Natural killer cell treated with Interleukin-12 subunit alpha and Interleukin-12 subunit beta and Interleukin-15 and Interleukin-18, amount 100 ng/mL, for 72 hours (primary cell): Measurements from ENCODE around the gene CXXC1. TPM values are rescaled to one million over a fixed set of nuclear protein-coding genes. Genes with fewer than 3 reads are reported as not detected.

Experiments
- ATAC-seq, 2 donors: fragments of 150-1000 bp; cut with Tn5 transposase in 1 of 2; sonication (Bioruptor Pico), chemical (Tn5 transposase) in 1 of 2; 2 replicates each; pipeline ENCODE4 v1.10.0; 2021
- DNase-seq: peaks from one replicate; pipeline ENCODE4 v3.0.0; 2022; ENCODE audit warnings: low spot score
- H3K27ac Mint-ChIP-seq, 2 donors: 1 replicate in 1 of 2; 2 replicates in 1 of 2; pipeline ENCODE4 v1.8.0; 2022; ENCODE audit warnings: mixed read lengths in 2 of 2, mild to moderate bottlenecking in 1 of 2, moderate library complexity in 1 of 2
- H3K27me3 Mint-ChIP-seq, 2 donors: 1 replicate in 1 of 2; 2 replicates in 1 of 2; pipeline ENCODE4 v1.8.0; 2022; ENCODE audit warnings: mixed read lengths in 2 of 2
- H3K36me3 Mint-ChIP-seq: one replicate; pipeline ENCODE4 v1.8.0; 2022; ENCODE audit warnings: mixed read lengths
- H3K4me1 Mint-ChIP-seq, 2 donors: 1 replicate in 1 of 2; 2 replicates in 1 of 2; pipeline ENCODE4 v1.8.0; 2022; ENCODE audit warnings: low read depth in 2 of 2, mixed read lengths in 2 of 2, mild to moderate bottlenecking in 1 of 2
- H3K4me3 Mint-ChIP-seq: one replicate; pipeline ENCODE4 v1.8.0; 2022; ENCODE audit warnings: mixed read lengths
- H3K9me3 Mint-ChIP-seq: 2 replicates; pipeline ENCODE4 v1.8.0; 2022; ENCODE audit warnings: mixed read lengths
- total RNA-seq, 2 donors: library from RNA; stranded (reverse); gene quantifications; one replicate each; pipeline ENCODE4 v1.2.3, GENCODE V29; 2022

Gene CXXC1
- total RNA-seq, 2 donors from 2014 or later = 108 to 162 TPM

GRCh38 chr18:50286391-50287027, 983 bp downstream of the CXXC1 start:
- Mint-ChIP-seq H3K36me3 (peaks cover 23% of the 10 kb centered on the region), H3K27ac (peak overlapping the region; percentile 90 to 91), H3K27me3 (no peaks in the 10 kb centered on the region), H3K9me3 (no peaks in the 10 kb centered on the region), H3K4me3 (peak overlapping the region; percentile 97), H3K4me1 (peaks cover 26 to 47% of the 10 kb centered on the region in 2 donors)
- DNase-seq (no peak), ATAC-seq (no peak)

DNA sequence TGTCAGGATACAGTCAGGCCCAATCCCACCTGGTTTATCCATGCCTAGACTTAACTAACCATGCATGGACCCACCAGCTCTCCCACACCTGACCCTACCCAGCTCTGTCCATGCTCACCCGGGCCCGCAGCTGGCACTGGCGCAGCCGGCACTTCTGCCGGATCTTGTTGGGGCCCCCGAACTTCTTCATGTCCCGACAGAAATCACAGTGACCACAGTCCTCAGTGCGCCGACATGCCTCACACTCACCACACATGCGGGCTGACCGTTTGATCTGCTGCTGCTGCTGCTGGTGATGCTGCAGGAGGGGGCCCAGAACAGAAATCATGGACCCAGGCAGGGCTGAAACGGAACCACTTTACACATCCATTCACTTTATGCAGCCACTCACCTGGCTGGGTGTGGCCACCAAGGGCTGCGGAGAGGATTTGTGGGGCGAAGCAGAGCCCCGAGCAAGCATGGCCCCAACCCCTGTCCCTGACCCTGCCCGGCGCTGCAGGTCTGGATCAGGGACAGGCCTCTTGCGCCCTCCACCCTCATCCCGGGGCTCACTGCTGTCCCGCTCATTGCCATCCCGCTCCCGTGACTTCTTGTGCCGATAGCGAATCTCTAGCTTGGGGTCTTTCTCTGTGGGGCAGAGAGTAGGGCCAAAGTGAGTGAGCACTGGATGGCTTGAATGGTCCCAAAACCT, 1.7 kb downstream of the CXXC1 start:
- no peak for DNase-seq
- Mint-ChIP-seq H3K4me1 (peaks cover 31 to 54% of the 10 kb centered on the region in 2 donors), H3K27ac (peak overlapping the region; percentile 90 to 91), H3K27me3 (no peaks in the 10 kb centered on the region), H3K4me3 (peak overlapping the region; percentile 97), H3K9me3 (no peaks in the 10 kb centered on the region), H3K36me3 (peaks cover 29% of the 10 kb centered on the region)
- ATAC-seq = no peak

DNA sequence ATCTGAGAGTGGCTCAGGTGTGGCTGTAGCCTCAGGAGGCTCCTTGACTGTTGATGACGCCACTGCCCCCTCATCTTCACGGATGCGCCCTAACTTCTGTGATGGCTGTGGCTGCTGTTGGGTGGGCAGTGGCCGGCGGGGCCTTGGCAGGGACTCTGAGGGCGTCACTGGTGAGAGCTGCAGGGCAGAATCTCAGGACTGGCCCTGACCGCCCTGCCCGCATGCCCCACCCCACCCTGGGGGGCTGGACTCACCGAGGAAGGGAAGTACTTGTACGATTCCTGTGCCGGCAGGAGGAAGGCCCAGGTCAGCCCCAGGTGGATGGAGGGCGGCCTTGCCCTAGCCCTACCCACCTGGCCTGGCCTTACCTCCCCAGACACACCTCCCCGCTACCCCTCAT, 2.4 kb downstream of the CXXC1 start:
- DNase-seq = no peak
- H3K27ac Mint-ChIP-seq = peak overlapping the region; percentile 32 to 69
- peaks cover 38 to 61% of the 10 kb centered on the region in 2 donors for H3K4me1 Mint-ChIP-seq
- H3K27me3 Mint-ChIP-seq = no peaks in the 10 kb centered on the region
- H3K9me3 Mint-ChIP-seq = no peaks in the 10 kb centered on the region
- peaks cover 29% of the 10 kb centered on the region for H3K36me3 Mint-ChIP-seq
- H3K4me3 Mint-ChIP-seq = no peak overlapping the region
- ATAC-seq = no peak

DNA sequence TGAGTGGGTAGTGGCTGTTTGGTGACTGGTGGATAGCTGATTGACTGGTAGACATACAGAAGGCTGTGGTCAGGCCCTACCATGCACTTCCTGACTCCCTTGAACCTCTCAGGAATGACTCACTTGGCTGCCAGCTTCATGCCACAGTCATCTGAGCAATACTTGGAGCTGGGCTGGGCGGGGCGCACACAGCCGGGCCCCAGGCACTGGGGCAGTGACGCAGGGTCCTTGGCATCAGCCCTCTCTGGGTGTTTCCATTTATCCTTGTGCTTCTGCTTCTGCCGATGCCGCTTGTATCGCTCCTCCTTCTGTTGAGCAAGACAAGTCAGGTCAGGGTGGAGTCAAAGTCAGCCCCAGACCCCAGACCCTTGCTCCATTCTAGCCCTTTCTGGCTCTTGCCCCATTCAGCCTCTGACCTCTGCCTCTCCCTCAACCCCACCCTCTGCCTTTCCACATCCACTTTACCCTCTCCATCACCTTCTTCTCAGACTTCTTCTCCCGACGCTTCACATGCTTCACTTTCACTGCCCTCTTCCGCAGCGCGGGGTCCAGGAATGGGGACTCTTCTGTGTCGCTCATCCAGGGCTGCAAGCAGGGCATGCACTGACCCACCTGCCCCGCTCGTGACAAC, 3.1 kb downstream of the CXXC1 start:
- H3K27ac Mint-ChIP-seq = peak overlapping the region; percentile 32 to 69
- peaks cover 30% of the 10 kb centered on the region for H3K36me3 Mint-ChIP-seq
- no peaks in the 10 kb centered on the region for H3K27me3 Mint-ChIP-seq
- ATAC-seq = no peak
- H3K4me1 Mint-ChIP-seq = peaks cover 41 to 65% of the 10 kb centered on the region in 2 donors
- DNase-seq = no peak
- H3K4me3 Mint-ChIP-seq = peak overlapping the region; percentile 26
- no peaks in the 10 kb centered on the region for H3K9me3 Mint-ChIP-seq

GRCh38 chr18:50283469-50284209, 3.9 kb downstream of the CXXC1 start:
- Mint-ChIP-seq H3K27me3 (no peaks in the 10 kb centered on the region), H3K4me3 (peak overlapping the region; percentile 60), H3K9me3 (no peaks in the 10 kb centered on the region), H3K27ac (peak overlapping the region; percentile 32 to 69), H3K4me1 (peaks cover 44 to 66% of the 10 kb centered on the region in 2 donors), H3K36me3 (peaks cover 34% of the 10 kb centered on the region)
- DNase-seq = no peak
- ATAC-seq = no peak

GRCh38 chr18:50282521-50283335, 4.8 kb downstream of the CXXC1 start:
- Mint-ChIP-seq H3K36me3 (peaks cover 34% of the 10 kb centered on the region), H3K4me3 (peak overlapping the region; percentile 60), H3K27me3 (no peaks in the 10 kb centered on the region), H3K9me3 (no peaks in the 10 kb centered on the region), H3K27ac (peak overlapping the region; percentile 32 to 69), H3K4me1 (peaks cover 44 to 66% of the 10 kb centered on the region in 2 donors)
- DNase-seq (no peak), ATAC-seq (no peak)

GRCh38 chr18:50281972-50282520, 5.4 kb downstream of the CXXC1 start:
- Mint-ChIP-seq H3K9me3 (no peaks in the 10 kb centered on the region), H3K4me1 (peaks cover 43 to 59% of the 10 kb centered on the region in 2 donors), H3K36me3 (peaks cover 27% of the 10 kb centered on the region), H3K27ac (peak overlapping the region; percentile 69 to 88), H3K4me3 (peak overlapping the region; percentile 91), H3K27me3 (no peaks in the 10 kb centered on the region)
- no peak for ATAC-seq
- DNase-seq = no peak

GRCh38 chr18:50281295-50281971, 6.1 kb downstream of the CXXC1 start, which contains the start of gene MBD1:
Gene MBD1, minus strand, starts transcription at chr18:50281523. Its CDS starts 1,531 bp downstream, at chr18:50279992.
- no peaks in the 10 kb centered on the region for H3K27me3 Mint-ChIP-seq
- H3K4me3 Mint-ChIP-seq = peak within 1 kb of the TSS; percentile 91
- peak; percentile 93 to 95 for ATAC-seq
- H3K36me3 Mint-ChIP-seq = peaks cover 29% of the 10 kb centered on the region
- no peaks in the 10 kb centered on the region for H3K9me3 Mint-ChIP-seq
- peak; percentile 98 for DNase-seq
- peak within 1 kb of the TSS; percentile 69 to 88 for H3K27ac Mint-ChIP-seq
- H3K4me1 Mint-ChIP-seq = peaks cover 42 to 53% of the 10 kb centered on the region in 2 donors

- Mint-ChIP-seq H3K4me1 (peaks cover 41 to 50% of the 10 kb centered on the region in 2 donors), H3K4me3 (peak overlapping the region; percentile 91), H3K27ac (peak overlapping the region; percentile 69 to 88), H3K27me3 (no peaks in the 10 kb centered on the region), H3K36me3 (peaks cover 33% of the 10 kb centered on the region), H3K9me3 (no peaks in the 10 kb centered on the region)
- DNase-seq = no peak
- ATAC-seq = no peak
Observed at GRCh38 chr18:50280707-50281294, 6.7 kb downstream of the CXXC1 start.

- no peak for DNase-seq
- H3K4me1 Mint-ChIP-seq = peaks cover 39 to 47% of the 10 kb centered on the region in 2 donors
- H3K27ac Mint-ChIP-seq = peak overlapping the region; percentile 69 to 88
- ATAC-seq = no peak
- H3K36me3 Mint-ChIP-seq = peaks cover 37% of the 10 kb centered on the region
- peak overlapping the region; percentile 91 for H3K4me3 Mint-ChIP-seq
- no peaks in the 10 kb centered on the region for H3K9me3 Mint-ChIP-seq
- H3K27me3 Mint-ChIP-seq = no peaks in the 10 kb centered on the region
Observed at GRCh38 chr18:50279752-50280151, 7.7 kb downstream of the CXXC1 start.

GRCh38 chr18:50277942-50278341, 9.6 kb downstream of the CXXC1 start:
- DNase-seq (no peak), ATAC-seq (no peak)
- H3K4me1 Mint-ChIP-seq = peaks cover 33 to 39% of the 10 kb centered on the region in 2 donors
- H3K36me3 Mint-ChIP-seq = peaks cover 32% of the 10 kb centered on the region
- H3K9me3 Mint-ChIP-seq = no peaks in the 10 kb centered on the region
- no peak overlapping the region for H3K27ac Mint-ChIP-seq
- H3K27me3 Mint-ChIP-seq = no peaks in the 10 kb centered on the region
- H3K4me3 Mint-ChIP-seq = no peak overlapping the region

GRCh38 chr18:50276452-50276851, 11.0 kb downstream of the CXXC1 start:
- ATAC-seq (no peak), DNase-seq (no peak)
- peaks cover 32% of the 10 kb centered on the region for H3K36me3 Mint-ChIP-seq
- H3K4me1 Mint-ChIP-seq = peaks cover 24 to 39% of the 10 kb centered on the region in 2 donors
- no peak overlapping the region for H3K4me3 Mint-ChIP-seq
- H3K27me3 Mint-ChIP-seq = no peaks in the 10 kb centered on the region
- H3K27ac Mint-ChIP-seq = no peak overlapping the region
- no peaks in the 10 kb centered on the region for H3K9me3 Mint-ChIP-seq
